ENCODE measurements around the gene ERF.
A peak's percentile ranks its signal among the peaks of the same experiment; 100 is the strongest.

ERF gene

GRCh38 chr19:42287827-42288107 is 32.8 kb upstream of the ERF start:
- DNase-seq (ENCODE audit: low read depth) = no peak
- no peak overlapping the region for H3K4me3 ChIP-seq (ENCODE audit: control insufficient read depth, low read depth, low read length)

DNA sequence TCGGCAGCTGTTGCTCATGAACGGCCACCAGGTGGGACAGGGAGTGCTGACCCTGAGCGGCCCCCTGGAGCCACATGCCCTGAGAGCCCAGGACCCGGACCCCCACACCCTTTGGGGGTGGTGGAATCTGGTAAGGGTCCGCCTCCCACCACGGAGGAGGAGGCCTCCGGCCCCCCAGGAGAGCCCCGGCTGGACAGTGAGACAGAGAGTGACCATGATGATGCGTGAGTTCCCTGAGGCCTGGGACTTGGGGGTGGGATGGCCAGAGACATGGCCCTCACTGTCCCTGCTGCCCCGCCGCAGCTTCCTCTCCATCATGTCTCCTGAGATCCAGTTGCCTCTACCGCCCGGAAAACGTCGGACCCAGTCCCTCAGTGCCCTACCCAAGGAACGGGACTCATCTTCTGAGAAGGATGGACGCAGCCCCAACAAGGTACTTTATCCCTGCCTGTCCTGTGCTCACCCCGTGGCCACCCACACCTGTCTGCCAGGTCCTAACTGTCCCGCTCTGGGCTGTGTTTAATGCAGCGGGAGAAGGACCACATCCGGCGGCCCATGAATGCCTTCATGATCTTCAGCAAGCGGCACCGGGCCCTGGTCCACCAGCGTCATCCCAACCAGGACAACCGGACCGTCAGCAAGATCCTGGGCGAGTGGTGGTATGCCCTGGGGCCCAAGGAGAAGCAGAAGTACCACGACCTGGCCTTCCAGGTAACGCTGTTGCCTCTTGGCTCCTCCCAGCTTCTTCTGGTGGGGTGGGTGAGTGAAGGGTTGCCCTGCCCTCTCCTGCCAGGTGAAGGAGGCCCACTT is 32.3 kb upstream of the ERF start:
- TF ChIP-seq, protein P1, sequence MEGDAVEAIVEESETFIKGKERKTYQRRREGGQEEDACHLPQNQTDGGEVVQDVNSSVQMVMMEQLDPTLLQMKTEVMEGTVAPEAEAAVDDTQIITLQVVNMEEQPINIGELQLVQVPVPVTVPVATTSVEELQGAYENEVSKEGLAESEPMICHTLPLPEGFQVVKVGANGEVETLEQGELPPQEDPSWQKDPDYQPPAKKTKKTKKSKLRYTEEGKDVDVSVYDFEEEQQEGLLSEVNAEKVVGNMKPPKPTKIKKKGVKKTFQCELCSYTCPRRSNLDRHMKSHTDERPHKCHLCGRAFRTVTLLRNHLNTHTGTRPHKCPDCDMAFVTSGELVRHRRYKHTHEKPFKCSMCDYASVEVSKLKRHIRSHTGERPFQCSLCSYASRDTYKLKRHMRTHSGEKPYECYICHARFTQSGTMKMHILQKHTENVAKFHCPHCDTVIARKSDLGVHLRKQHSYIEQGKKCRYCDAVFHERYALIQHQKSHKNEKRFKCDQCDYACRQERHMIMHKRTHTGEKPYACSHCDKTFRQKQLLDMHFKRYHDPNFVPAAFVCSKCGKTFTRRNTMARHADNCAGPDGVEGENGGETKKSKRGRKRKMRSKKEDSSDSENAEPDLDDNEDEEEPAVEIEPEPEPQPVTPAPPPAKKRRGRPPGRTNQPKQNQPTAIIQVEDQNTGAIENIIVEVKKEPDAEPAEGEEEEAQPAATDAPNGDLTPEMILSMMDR (conservative IDR thresholded peaks at IDR 0.05; ENCODE audit: control insufficient read depth, insufficient read depth, low read depth, low read length) = no peak
- no peak overlapping the region for H3K4me3 ChIP-seq (ENCODE audit: control insufficient read depth, low read depth, low read length)
- DNase-seq (ENCODE audit: low read depth) = no peak

More at GRCh38 chr19:42287827-42288107, 32.8 kb upstream of the ERF start:
- TF ChIP-seq, protein P1 (conservative IDR thresholded peaks at IDR 0.05; ENCODE audit: control insufficient read depth, insufficient read depth, low read depth, low read length) = no peak

- no peak overlapping the region for H3K4me3 ChIP-seq (ENCODE audit: control insufficient read depth, low read depth, low read length)
- TF ChIP-seq, protein P1 (conservative IDR thresholded peaks at IDR 0.05; ENCODE audit: control insufficient read depth, insufficient read depth, low read depth, low read length) = no peak
- peak; percentile 49 for DNase-seq (ENCODE audit: low read depth)
Measured at GRCh38 chr19:42286349-42287016, 31.6 kb upstream of the ERF start.

DNA sequence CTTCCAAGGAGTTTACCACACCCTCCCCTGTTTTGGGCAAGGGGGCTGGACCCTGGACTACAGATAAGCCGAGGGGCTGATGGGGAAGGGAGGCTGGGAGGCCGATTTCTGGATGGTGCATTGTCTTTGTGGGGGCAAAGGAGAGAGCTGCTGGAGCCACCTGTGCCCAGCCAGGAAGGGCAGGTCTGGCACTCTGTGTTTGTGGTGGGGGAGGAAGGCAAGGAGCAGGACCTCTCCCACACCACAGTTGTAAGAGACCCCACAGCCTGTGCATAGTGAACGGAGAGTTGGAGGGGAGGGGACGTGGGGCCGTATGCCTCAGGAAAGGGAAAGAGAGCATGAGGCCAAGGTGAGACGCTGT is 31.0 kb upstream of the ERF start:
- DNase-seq (ENCODE audit: low read depth) = no peak
- H3K4me3 ChIP-seq (ENCODE audit: control insufficient read depth, low read depth, low read length) = no peak overlapping the region
- TF ChIP-seq, protein P1 (conservative IDR thresholded peaks at IDR 0.05; ENCODE audit: control insufficient read depth, insufficient read depth, low read depth, low read length) = no peak

GRCh38 chr19:42285541-42285941 is 30.6 kb upstream of the ERF start:
- TF ChIP-seq, protein P1 (conservative IDR thresholded peaks at IDR 0.05; ENCODE audit: control insufficient read depth, insufficient read depth, low read depth, low read length) = no peak
- no peak for DNase-seq (ENCODE audit: low read depth)
- peak overlapping the region; percentile 3 for H3K4me3 ChIP-seq (ENCODE audit: control insufficient read depth, low read depth, low read length)

DNA sequence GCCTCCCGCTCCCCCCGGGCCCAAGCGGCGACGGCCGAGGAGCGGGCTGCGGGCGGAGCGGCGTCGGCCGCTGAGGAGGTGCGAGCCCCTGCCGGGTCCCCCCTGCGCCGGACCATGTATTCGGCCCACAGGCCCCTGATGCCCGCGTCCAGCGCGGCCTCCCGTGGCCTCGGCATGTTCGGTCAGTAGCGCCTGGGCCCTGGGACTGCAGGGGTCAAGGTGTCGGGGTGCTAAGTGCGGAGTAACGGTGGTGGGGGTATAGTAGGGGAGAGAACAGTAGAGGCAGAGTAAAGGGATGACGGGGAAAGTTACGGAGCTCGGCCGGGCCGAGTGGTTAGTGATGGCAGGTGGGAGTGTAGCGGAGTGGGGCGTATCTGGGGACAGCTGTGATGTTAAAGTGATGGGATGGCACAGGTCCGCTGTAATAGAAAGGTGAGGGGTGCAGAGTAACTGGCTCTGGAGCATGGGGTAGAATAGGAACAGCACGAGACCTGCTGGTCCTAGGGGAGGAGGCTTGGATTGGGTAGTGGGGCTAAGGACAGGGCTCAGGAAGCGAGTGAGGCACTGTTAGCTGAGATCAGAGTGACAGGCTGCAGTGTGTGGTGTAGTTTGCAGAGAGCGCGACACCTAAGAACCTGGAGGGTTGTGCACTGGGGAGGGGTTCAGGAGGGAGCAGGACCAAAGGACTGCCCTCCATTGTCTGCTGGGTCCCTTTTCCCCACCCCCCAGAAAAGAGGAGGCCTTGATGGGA is 29.8 kb upstream of the ERF start:
- no peak for DNase-seq (ENCODE audit: low read depth)
- peak overlapping the region; percentile 65 for H3K4me3 ChIP-seq (ENCODE audit: control insufficient read depth, low read depth, low read length)
- TF ChIP-seq, protein P1 (conservative IDR thresholded peaks at IDR 0.05; ENCODE audit: control insufficient read depth, insufficient read depth, low read depth, low read length) = no peak

Measured in fibroblast of mammary gland (primary cell).